ENCODE results near the gene MRPL53.
"Not testable (repeated sequence)": the region's sequence is repeated elsewhere in the genome, so short reads cannot be mapped to it uniquely, and the experiment has no call there.

MRPL53 gene

DNA sequence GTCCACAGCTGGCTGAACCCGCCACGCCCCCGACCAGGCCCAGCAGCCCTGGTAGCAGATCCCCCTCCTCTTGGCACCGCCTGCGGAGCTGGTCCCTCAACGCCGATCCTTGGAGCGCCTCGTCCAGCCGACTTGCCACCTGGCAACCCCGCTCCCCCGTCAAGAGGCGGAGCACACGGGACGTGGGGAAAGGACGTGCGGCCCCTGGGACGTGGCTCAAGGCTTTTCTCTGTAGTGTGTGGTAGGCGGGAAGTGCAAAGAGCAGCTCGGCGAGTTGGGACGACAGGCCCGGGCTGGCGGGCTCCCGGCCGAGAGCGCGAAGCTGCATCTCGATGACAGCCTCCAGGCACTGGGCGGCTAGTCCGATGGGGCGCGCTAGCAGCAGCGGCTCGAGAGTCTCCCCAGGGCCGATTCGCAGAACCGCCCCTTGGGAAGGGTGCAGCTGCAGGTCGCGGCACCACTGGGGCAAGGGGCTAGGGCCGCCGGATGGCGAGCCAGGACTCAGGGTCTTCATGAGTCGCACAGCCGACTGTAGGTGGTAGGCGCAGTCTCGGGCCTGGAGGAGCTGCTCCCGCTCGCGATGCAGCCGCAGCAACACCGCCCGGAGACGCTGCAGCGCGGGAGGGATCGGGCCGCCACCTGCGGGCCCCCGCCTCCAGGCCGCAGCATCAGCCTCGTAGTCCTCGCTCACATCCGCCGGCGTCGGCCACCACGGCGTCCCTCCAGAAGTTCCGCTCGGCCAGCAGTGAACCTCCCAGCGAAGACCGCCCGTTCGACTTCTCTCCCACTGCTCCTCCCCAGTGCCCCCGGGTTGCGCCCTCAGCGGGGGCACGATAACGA is 9.7 kb upstream of the MRPL53 start:
- DNase-seq: peak; percentile 27 to 68 (median 39)

GRCh38 chr2:74481431-74481830 is 9.0 kb upstream of the MRPL53 start:
- DNase-seq: no peak

GRCh38 chr2:74474899-74475298 is 2.4 kb upstream of the MRPL53 start:
- DNase-seq: no peak

GRCh38 chr2:74474481-74474880 is 2.0 kb upstream of the MRPL53 start:
- no peak for DNase-seq

DNA sequence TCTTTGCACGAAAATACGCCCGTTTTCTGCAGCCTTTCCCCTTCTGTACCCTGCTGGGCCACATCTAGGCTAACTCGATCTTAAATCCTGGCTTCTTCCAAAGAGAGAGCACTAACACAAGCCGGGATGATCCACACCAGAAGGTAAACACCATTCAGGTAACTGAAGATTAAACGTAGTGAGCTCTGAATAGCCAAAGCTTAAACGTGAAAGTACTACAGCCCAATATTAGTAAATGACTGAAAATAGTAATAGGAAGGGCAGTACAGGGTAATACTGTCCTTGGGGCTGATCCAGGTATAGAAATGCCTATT is 422 bp upstream of the MRPL53 start:
- DNase-seq: no peak

DNA sequence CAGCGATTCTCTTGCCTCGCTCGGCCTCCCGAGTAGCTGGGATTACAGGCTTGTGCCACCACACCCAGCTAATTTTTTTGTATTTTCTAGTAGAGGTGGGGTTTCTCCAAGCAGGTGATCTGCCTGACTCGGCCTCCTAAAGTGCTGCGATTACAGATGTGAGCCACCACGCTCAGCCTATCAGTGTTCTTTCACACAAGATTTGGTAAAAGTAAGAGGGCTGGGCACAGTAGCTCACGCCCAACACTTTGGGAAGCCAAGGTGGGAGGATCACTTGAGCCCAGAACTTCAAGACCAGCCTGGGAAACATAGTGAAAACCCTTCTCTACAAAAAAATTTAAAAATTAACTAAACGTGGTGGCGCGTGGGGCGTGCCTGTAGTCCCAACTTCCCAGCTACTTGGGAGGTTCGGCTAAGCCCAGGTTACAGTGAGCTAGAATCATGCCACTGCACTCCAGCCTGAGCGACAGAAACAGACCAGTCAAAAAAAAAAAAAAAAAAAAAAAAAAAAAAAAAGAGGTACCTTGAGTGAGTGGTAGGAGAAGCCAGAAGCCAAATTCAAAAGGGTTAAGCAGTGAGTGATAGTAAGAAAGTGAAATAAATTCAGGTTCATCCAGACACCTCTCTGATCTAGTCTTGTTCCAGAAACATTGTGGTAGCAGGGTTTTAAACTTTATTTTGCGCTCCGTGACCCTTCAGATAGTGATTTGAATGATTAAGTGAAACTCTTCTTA is 981 bp downstream of the MRPL53 start:
- DNase-seq: no peak

GRCh38 chr2:74470742-74471141 is 1.7 kb downstream of the MRPL53 start:
- not testable (repeated sequence) for DNase-seq

GRCh38 chr2:74464406-74464805 is 8.1 kb downstream of the MRPL53 start:
- no peak for DNase-seq

GRCh38 chr2:74462786-74463105 is 9.7 kb downstream of the MRPL53 start:
- DNase-seq: no peak

DNA sequence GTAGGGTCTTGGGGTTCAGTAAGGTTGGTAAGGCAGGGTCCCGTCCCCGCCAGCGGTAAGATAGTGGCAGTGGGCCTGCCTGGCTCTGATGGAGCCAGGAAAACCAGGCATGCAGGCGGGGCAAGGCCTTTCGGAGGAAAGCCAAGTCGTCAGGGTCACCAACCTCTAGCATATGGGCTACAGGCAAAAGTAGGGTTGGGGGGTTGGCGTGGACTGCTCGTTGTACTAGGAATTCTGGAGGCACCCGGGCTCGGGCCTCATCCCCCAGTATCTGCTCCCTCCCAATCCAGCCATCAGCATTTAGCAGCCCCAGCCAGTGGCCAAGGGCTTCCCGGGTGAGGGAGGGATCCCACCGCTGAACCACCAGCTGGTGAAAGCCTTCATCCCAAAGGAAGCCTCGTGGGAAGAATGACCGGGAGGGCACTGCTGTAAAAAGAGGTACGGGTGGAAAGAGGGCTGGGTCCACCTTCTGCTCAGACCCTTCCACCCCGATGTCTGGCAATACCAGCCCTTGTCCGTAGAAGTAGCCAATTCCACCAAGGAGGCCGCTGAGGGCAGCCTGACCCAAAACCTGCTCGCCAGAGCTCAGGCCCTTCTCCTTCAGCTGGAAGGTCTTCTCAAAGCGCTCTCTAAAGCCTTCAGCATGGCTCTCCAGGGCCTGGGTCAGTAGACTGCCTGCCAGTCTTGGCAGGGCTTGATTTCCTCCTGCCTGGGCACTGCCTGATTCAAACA is 10.3 kb downstream of the MRPL53 start:
- no peak for DNase-seq

- DNase-seq: no peak
Measured at GRCh38 chr2:74461187-74462053, 11.1 kb downstream of the MRPL53 start.

DNA sequence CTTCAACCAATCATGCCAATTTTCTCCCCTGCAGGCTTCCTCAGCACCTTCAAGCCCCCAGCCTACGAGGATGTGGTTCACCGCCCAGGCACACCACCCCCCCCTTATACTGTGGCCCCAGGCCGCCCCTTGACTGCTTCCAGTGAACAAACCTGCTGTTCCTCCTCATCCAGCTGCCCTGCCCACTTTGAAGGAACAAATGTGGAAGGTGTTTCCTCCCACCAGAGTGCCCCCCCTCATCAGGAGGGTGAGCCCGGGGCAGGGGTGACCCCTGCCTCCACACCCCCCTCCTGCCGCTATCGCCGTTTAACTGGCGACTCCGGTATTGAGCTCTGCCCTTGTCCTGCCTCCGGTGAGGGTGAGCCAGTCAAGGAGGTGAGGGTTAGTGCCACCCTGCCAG is 12.3 kb downstream of the MRPL53 start:
- not testable (repeated sequence) for DNase-seq

GRCh38 chr2:74459503-74460118 is 12.9 kb downstream of the MRPL53 start:
- DNase-seq: not testable (repeated sequence)

DNA sequence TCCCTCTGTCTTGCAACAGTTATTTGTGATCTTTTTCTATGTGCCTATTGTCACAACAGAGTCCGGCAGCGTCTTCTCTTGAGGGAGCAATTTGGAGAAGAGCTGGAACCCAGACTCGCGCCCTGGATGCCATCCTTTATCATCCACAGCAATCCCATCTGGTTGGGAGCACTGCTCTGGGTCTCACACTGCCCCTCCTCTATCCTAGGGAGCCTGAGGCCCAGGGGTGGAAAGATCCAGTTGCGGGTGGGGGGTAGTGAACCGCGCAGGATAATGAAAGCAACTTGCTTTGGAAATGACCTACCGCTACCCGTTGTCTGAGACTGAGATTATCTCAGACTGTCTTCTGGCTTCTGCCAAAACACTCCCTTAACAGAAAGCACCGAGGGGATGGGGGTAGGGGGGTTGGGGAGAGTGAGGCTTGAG is 13.5 kb downstream of the MRPL53 start:
- DNase-seq: no peak

- peak; percentile 97 to 100 (median 99) for DNase-seq
Measured at GRCh38 chr2:74458132-74458937, 14.1 kb downstream of the MRPL53 start, which contains the start of gene WBP1. Gene WBP1, plus strand, starts transcription at chr2:74458438. Its CDS starts 165 bp downstream, at chr2:74458603.

GRCh38 chr2:74457549-74458131 is 14.8 kb downstream of the MRPL53 start:
- DNase-seq: peak; percentile 64 to 84 (median 71)

DNA sequence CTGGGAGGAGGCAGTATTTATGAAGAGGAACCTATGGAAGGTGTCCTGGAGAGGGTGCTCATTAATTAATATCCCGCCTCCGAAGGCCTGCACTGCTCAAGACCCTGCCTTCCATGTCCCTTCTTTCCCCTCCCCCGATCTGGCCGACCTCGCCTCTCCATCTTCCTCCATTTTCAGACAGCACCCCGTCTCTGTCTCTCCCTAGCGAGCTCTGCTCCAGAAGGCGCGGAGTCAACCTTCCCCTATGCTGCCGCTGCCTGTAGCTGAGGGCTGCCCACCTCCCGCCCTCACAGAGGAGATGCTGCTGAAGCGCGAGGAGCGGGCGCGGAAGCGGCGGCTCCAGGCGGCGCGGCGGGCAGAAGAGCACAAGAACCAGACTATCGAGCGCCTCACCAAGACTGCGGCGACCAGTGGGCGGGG is 15.3 kb downstream of the MRPL53 start:
- no peak for DNase-seq

- DNase-seq: peak; percentile 87 to 98 (median 93)
Measured at GRCh38 chr2:74454654-74455511, 17.6 kb downstream of the MRPL53 start, which contains the start of gene INO80B. Gene INO80B, plus strand, starts transcription at chr2:74455087. Its CDS starts 30 bp downstream, at chr2:74455117.

GRCh38 chr2:74450570-74451190 is 21.8 kb downstream of the MRPL53 start:
- no peak for DNase-seq
